CD4-positive, alpha-beta memory T cell (primary cell): ENCODE data around the gene OR5AR1. TPM values are rescaled to one million over a fixed set of nuclear protein-coding genes. Genes with fewer than 3 reads are reported as not detected.

Experiments
- CTCF ChIA-PET: fragments of 350-600 bp; sonication (Branson Sonifier 250); formaldehyde crosslinking; loops from one replicate; lab custom pipeline; 2021; ENCODE audit warnings: inconsistent platforms; ENCODE audit not compliant: partially characterized antibody; lab: Charles Lee
- POLR2A ChIA-PET: fragments of 350-600 bp; sonication (Branson Sonifier 250); formaldehyde crosslinking; loops from one replicate; lab custom pipeline; 2021; ENCODE audit not compliant: partially characterized antibody; lab: Charles Lee
- DNase-seq, 5 donors: peaks; one replicate each; pipeline versions ENCODE4 v3.0.0 to v3.0.0-alpha.2; 2020 to 2022; ENCODE audit warnings: mixed read lengths in 1 of 5
- H3K27ac ChIP-seq: one replicate; pipeline ENCODE4 v1.7.0; 2013; ENCODE audit warnings: low read depth, low read length
- H3K27me3 ChIP-seq: 2 replicates; pipeline ENCODE4 v1.7.0; 2013; ENCODE audit warnings: mild to moderate bottlenecking, low read length, moderate library complexity; ENCODE audit not compliant: insufficient read depth
- H3K36me3 ChIP-seq: 2 replicates; pipeline ENCODE4 v1.7.0; 2013; ENCODE audit warnings: mild to moderate bottlenecking, low read length, moderate library complexity; ENCODE audit not compliant: insufficient read depth
- H3K4me1 ChIP-seq: 2 replicates; pipeline ENCODE4 v1.7.0; 2013; ENCODE audit warnings: mild to moderate bottlenecking, low read length, moderate library complexity; ENCODE audit not compliant: insufficient read depth
- H3K4me3 ChIP-seq, 2 donors: one replicate each; pipeline ENCODE4 v1.7.0; 2013; ENCODE audit warnings: low read length in 2 of 2, mild to moderate bottlenecking in 1 of 2
- H3K9me3 ChIP-seq, 2 donors: one replicate each; pipeline ENCODE4 v1.7.0; 2013; ENCODE audit warnings: low read length in 2 of 2, control low read depth in 1 of 2; ENCODE audit not compliant: control insufficient read depth in 1 of 2
- H3K27ac Mint-ChIP-seq, 7 donors: one replicate each; pipeline ENCODE4 v1.8.0; 2020 to 2021; ENCODE audit warnings: mixed read lengths in 7 of 7, mild to moderate bottlenecking in 6 of 7, inconsistent platforms in 3 of 7, moderate library complexity in 3 of 7
- H3K27me3 Mint-ChIP-seq, 2 donors: one replicate each; pipeline ENCODE4 v1.8.0; 2020 to 2021; ENCODE audit warnings: mixed read lengths in 2 of 2
- H3K36me3 Mint-ChIP-seq, 2 donors: one replicate each; pipeline ENCODE4 v1.8.0; 2020 to 2021; ENCODE audit warnings: mixed read lengths in 2 of 2, inconsistent platforms in 1 of 2, mild to moderate bottlenecking in 1 of 2
- H3K4me1 Mint-ChIP-seq, 4 donors: one replicate each; pipeline ENCODE4 v1.8.0; 2020 to 2021; ENCODE audit warnings: mixed read lengths in 4 of 4, mild to moderate bottlenecking in 1 of 4
- H3K4me3 Mint-ChIP-seq, 8 donors: one replicate each; pipeline ENCODE4 v1.8.0; 2020 to 2021; ENCODE audit warnings: mixed read lengths in 8 of 8, mild to moderate bottlenecking in 7 of 8, moderate library complexity in 6 of 8, inconsistent platforms in 3 of 8
- H3K9me3 Mint-ChIP-seq, 8 donors: one replicate each; pipeline ENCODE4 v1.8.0; 2020 to 2021; ENCODE audit warnings: mixed read lengths in 8 of 8, mild to moderate bottlenecking in 5 of 8, inconsistent platforms in 3 of 8, moderate library complexity in 1 of 8
- intact Hi-C: fragments of 100-400 bp; cut with micrococcal nuclease; formaldehyde crosslinking; loops from one replicate; pipeline ENCODE4 v1.15.1; 2023
- polyA plus RNA-seq, 2 donors: library from polyadenylated mRNA; unstranded; fragments of 300-500 nt; fragmentation: Illumina TruSeq; gene quantifications; one replicate each; pipeline ENCODE4 v1.2.3, GENCODE V29; 2021
- total RNA-seq, 2 experiments: library from RNA; stranded (reverse); gene quantifications; one replicate each; pipeline ENCODE4 v1.2.3, GENCODE V29; 2021

OR5AR1 gene
- total and polyA plus RNA-seq, 4 experiments from 2014 or later, result not detected

- CTCF ChIA-PET, result no interaction called here
- H3K4me1 ChIP-seq, result no peaks in the 10 kb centered on the region
- POLR2A ChIA-PET, result no interaction called here
- intact Hi-C loops, result no loop called here
- no peaks in the 10 kb centered on the region for H3K27me3 Mint-ChIP-seq
- no peak overlapping the region for H3K4me3 Mint-ChIP-seq
- H3K27ac ChIP-seq, result no peak overlapping the region
- H3K36me3 ChIP-seq, result no peaks in the 10 kb centered on the region
- no peak for DNase-seq
- no peaks in the 10 kb centered on the region for H3K9me3 ChIP-seq
- peak overlapping the region in 1 of 7 donors; percentile 4 for H3K27ac Mint-ChIP-seq
- H3K4me1 Mint-ChIP-seq, result no peaks in the 10 kb centered on the region
- H3K27me3 ChIP-seq, result no peaks in the 10 kb centered on the region
- no peak overlapping the region for H3K4me3 ChIP-seq
- H3K9me3 Mint-ChIP-seq, result peaks cover 0 to 13% (median 9%) of the 10 kb centered on the region in 8 donors
- H3K36me3 Mint-ChIP-seq, result no peaks in the 10 kb centered on the region
These were observed 37.5 kb downstream of the OR5AR1 start for GRCh38 chr11:56700914-56701485.

DNA sequence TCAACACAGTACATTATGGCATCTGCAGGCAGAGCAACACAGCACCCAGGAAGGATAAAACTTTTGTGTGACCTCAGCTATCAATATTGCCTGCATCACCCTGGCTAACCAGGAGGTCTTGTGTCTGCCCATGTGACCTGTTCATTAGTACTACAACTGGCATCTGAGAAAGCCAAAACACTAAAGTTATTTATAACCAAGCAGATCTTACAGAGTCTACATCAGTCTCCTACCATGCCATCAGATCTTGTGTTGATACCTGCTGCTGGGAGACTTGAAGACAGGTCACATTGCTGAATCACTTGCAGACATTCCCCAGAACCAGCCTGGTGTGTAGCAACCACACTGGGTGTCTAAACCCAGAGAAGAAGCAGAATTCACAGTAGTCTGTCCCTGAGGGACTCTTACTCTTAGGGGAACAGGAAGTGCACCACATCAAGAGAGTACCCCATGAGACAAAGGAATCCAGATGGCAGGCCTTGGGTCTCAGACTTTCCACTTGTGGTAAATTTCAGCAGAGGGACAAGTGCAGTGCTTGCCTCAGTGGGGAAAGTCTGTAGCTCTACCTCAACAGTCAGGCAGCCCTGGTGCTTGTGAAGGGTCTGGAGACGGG is 42.4 kb downstream of the OR5AR1 start:
- Mint-ChIP-seq H3K36me3 (no peaks in the 10 kb centered on the region), H3K27me3 (no peaks in the 10 kb centered on the region), H3K4me1 (no peaks in the 10 kb centered on the region), H3K27ac (no peak overlapping the region), H3K4me3 (no peak overlapping the region), H3K9me3 (peaks cover 0 to 20% (median 13%) of the 10 kb centered on the region in 8 donors)
- ChIA-PET CTCF (no interaction called here), POLR2A (no interaction called here)
- DNase-seq, result no peak
- Histone ChIP-seq H3K36me3 (no peaks in the 10 kb centered on the region), H3K4me3 (no peak overlapping the region), H3K9me3 (no peaks in the 10 kb centered on the region), H3K27ac (no peak overlapping the region), H3K27me3 (no peaks in the 10 kb centered on the region), H3K4me1 (no peaks in the 10 kb centered on the region)
- intact Hi-C loops, result no loop called here

- no peak overlapping the region for H3K4me3 Mint-ChIP-seq
- no peak overlapping the region for H3K27ac Mint-ChIP-seq
- Histone ChIP-seq H3K27me3 (no peaks in the 10 kb centered on the region), H3K4me1 (no peaks in the 10 kb centered on the region), H3K9me3 (no peaks in the 10 kb centered on the region), H3K27ac (no peak overlapping the region), H3K4me3 (no peak overlapping the region), H3K36me3 (no peaks in the 10 kb centered on the region)
- peaks cover 0 to 26% (median 16%) of the 10 kb centered on the region in 8 donors for H3K9me3 Mint-ChIP-seq
- DNase-seq, result no peak
- intact Hi-C loops, result no loop called here
- no peaks in the 10 kb centered on the region for H3K27me3 Mint-ChIP-seq
- POLR2A ChIA-PET, result no interaction called here
- CTCF ChIA-PET, result no interaction called here
- no peaks in the 10 kb centered on the region for H3K4me1 Mint-ChIP-seq
- H3K36me3 Mint-ChIP-seq, result no peaks in the 10 kb centered on the region
These were observed 43.0 kb downstream of the OR5AR1 start for GRCh38 chr11:56706486-56706885.

DNA sequence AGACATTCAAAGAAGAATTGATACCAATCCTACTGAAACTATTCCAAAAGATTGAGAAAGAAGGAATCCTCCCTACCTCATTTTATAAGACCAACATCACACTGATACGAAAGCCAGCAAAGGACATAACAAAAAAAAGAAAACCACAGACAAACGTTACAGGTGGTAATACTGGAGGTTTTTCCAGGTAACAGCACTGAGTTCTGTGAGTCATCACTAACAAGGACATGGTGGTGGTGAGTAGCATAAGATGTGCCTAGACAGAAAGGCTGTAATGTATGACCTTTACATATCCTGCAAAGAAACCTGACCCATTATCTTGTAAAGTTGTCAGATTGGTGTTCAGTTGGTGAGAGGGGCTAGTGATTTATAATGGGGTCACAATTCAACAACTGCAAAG is 50.7 kb downstream of the OR5AR1 start:
- CTCF ChIA-PET, result no interaction called here
- intact Hi-C loops, result no loop called here

More for the DNA sequence above, 50.7 kb downstream of the OR5AR1 start:
- Mint-ChIP-seq H3K4me1 (no peaks in the 10 kb centered on the region), H3K27me3 (no peaks in the 10 kb centered on the region), H3K36me3 (no peaks in the 10 kb centered on the region), H3K27ac (no peak overlapping the region), H3K4me3 (no peak overlapping the region), H3K9me3 (peaks cover 2 to 33% (median 12%) of the 10 kb centered on the region in 8 donors)
- no peak for DNase-seq
- no peaks in the 10 kb centered on the region for H3K4me1 ChIP-seq
- no peaks in the 10 kb centered on the region for H3K27me3 ChIP-seq
- POLR2A ChIA-PET, result no interaction called here
- no peaks in the 10 kb centered on the region for H3K9me3 ChIP-seq
- no peaks in the 10 kb centered on the region for H3K36me3 ChIP-seq
- no peak overlapping the region for H3K4me3 ChIP-seq
- H3K27ac ChIP-seq, result no peak overlapping the region

Other genes starting within 250 kb of the OR5AR1 start
- gene OR5M3, start 190.3 kb upstream of the OR5AR1 start, total RNA-seq, result not detected
- gene OR5M3, start 190.3 kb upstream of the OR5AR1 start, polyA plus RNA-seq, result not detected
- gene OR5M8, start 172.3 kb upstream of the OR5AR1 start, total RNA-seq, result not detected
- not detected for gene OR5M8, start 172.3 kb upstream of the OR5AR1 start, polyA plus RNA-seq
- gene OR5M11, start 120.4 kb upstream of the OR5AR1 start, total RNA-seq, result not detected
- not detected for gene OR5M11, start 120.4 kb upstream of the OR5AR1 start, polyA plus RNA-seq
- not detected for gene OR5M10, start 86.0 kb upstream of the OR5AR1 start, total RNA-seq
- gene OR5M10, start 86.0 kb upstream of the OR5AR1 start, polyA plus RNA-seq, result not detected
- gene OR5M1, start 48.8 kb upstream of the OR5AR1 start, total RNA-seq, result not detected
- not detected for gene OR5M1, start 48.8 kb upstream of the OR5AR1 start, polyA plus RNA-seq
- not detected for gene OR5AP2, start 21.2 kb upstream of the OR5AR1 start, total RNA-seq
- not detected for gene OR5AP2, start 21.2 kb upstream of the OR5AR1 start, polyA plus RNA-seq
- gene OR9G1, start 35.4 kb downstream of the OR5AR1 start, total RNA-seq, result not detected
- not detected for gene OR9G1, start 35.4 kb downstream of the OR5AR1 start, polyA plus RNA-seq
- not detected for gene OR9G4, start 85.0 kb downstream of the OR5AR1 start, total RNA-seq
- not detected for gene OR9G4, start 85.0 kb downstream of the OR5AR1 start, polyA plus RNA-seq